HG02884 (cell line): ENCODE results near the gene C8A.

ENCODE experiments used
- ATAC-seq: cut with Tn5 transposase; IDR thresholded peaks from one replicate; pipeline ENCODE4 v1.9.1; 2021; ENCODE audit warnings: mild to moderate bottlenecking, moderate library complexity; ENCODE audit not compliant: unreplicated experiment

The C8A gene

GRCh38 chr1:56881417-56881816 lies 26.8 kb downstream of the C8A start:
- no peak for ATAC-seq

GRCh38 chr1:56890229-56890628 lies 35.6 kb downstream of the C8A start:
- ATAC-seq, result no peak

- ATAC-seq, result no peak
Measured at GRCh38 chr1:56894014-56894413, 39.4 kb downstream of the C8A start.

GRCh38 chr1:56897150-56898004 lies 42.8 kb downstream of the C8A start:
- ATAC-seq, result no peak

GRCh38 chr1:56898005-56898373 lies 43.4 kb downstream of the C8A start:
- no peak for ATAC-seq

GRCh38 chr1:56898879-56899278 lies 44.3 kb downstream of the C8A start:
- ATAC-seq, result no peak

GRCh38 chr1:56901716-56902115 lies 47.1 kb downstream of the C8A start:
- ATAC-seq, result no peak

- ATAC-seq, result no peak
Measured at GRCh38 chr1:56903778-56904177, 49.2 kb downstream of the C8A start.

- no peak for ATAC-seq
Measured at GRCh38 chr1:56904663-56905397, 50.2 kb downstream of the C8A start.

- no peak for ATAC-seq
Measured at GRCh38 chr1:56905667-56906066, 51.1 kb downstream of the C8A start.

GRCh38 chr1:56908619-56909221 lies 54.1 kb downstream of the C8A start:
- ATAC-seq, result no peak

- no peak for ATAC-seq
Measured at GRCh38 chr1:56910441-56910985, 55.9 kb downstream of the C8A start.

GRCh38 chr1:56911098-56911938 lies 56.7 kb downstream of the C8A start:
- ATAC-seq, result no peak

- ATAC-seq, result no peak
Measured at GRCh38 chr1:56912325-56912724, 57.7 kb downstream of the C8A start.

GRCh38 chr1:56915960-56916359 lies 61.4 kb downstream of the C8A start:
- ATAC-seq, result no peak

- ATAC-seq, result no peak
Measured at GRCh38 chr1:56916630-56917029, 62.0 kb downstream of the C8A start.

- no peak for ATAC-seq
Measured at GRCh38 chr1:56917356-56917755, 62.8 kb downstream of the C8A start.

GRCh38 chr1:56920591-56921001 lies 66.0 kb downstream of the C8A start:
- ATAC-seq, result no peak

- no peak for ATAC-seq
Measured at GRCh38 chr1:56921479-56921878, 66.9 kb downstream of the C8A start.

- ATAC-seq, result no peak
Measured at GRCh38 chr1:56922070-56922469, 67.5 kb downstream of the C8A start.

GRCh38 chr1:56922507-56922906 lies 67.9 kb downstream of the C8A start:
- no peak for ATAC-seq
